ENCODE data around the gene ENKUR.

ENKUR gene

DNA sequence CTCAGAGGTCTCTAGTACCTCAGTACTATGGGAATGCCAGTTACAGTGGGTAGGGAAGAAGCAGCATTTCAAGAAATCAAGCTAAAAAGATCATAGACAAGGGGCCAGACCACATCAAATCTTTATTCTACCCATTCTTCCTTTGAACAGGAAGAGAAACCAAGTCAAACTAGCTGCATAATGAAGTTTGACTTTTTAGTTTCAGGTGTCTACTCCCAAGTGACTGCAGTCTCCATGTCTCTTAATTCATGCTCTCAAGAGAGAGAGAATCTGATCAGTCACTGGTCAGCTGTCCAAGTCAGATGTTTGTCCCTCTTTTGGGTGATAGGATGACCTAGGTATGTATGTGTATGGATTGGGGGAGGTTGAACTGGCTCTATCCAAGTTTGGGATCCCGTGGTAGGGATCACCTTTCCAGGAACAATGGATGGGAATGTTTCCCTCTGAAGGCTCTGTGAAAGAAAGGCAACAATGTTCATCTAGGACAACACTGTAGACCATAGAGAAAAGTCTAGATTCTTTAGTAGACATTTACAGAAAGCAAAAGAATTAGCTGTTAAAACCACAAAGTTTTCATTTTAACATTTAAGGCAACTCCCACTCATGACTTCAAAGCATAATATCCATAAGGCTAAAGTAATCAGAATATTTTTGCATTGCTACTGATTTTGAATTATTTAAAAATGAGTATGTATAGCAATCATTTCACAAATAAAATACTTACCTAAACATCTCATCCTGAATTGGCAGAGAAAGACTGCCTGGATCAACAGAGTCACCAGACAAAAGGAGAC, 33.4 kb downstream of the ENKUR start:
- TF ChIP-seq, protein P1, sequence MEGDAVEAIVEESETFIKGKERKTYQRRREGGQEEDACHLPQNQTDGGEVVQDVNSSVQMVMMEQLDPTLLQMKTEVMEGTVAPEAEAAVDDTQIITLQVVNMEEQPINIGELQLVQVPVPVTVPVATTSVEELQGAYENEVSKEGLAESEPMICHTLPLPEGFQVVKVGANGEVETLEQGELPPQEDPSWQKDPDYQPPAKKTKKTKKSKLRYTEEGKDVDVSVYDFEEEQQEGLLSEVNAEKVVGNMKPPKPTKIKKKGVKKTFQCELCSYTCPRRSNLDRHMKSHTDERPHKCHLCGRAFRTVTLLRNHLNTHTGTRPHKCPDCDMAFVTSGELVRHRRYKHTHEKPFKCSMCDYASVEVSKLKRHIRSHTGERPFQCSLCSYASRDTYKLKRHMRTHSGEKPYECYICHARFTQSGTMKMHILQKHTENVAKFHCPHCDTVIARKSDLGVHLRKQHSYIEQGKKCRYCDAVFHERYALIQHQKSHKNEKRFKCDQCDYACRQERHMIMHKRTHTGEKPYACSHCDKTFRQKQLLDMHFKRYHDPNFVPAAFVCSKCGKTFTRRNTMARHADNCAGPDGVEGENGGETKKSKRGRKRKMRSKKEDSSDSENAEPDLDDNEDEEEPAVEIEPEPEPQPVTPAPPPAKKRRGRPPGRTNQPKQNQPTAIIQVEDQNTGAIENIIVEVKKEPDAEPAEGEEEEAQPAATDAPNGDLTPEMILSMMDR (IDR thresholded peaks at IDR 0.05; ENCODE audit: insufficient read depth, low read depth, low read length, missing control alignments), result no peak
- peak; percentile 38 for DNase-seq (ENCODE audit: low read depth)

DNA sequence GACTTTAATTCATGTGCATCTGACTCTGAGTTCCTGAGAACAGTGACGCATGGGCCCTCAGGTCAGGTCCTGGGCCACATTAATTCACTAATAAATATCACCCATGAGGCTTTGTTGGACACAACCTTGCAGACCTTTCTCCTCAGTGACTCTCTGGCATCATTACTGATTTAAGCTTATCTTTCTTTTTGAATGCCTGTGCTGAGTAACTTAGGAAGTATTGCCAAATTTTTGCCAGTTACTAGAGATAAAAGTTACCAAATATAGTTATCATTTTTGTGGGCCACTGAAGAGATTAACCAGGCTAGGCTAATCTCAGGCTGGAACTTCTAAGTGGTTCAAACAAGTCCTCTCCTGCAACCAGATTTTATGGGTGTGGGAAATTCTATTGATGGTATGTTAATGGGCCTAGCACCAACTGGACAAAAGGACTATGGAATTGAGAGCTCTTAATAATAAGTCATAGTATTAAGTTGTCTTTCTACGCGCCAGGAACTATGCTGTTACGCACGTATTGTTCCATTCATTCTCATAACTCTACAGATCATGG, 34.7 kb downstream of the ENKUR start:
- no peak for DNase-seq (ENCODE audit: low read depth)
- TF ChIP-seq, protein P1 (IDR thresholded peaks at IDR 0.05; ENCODE audit: insufficient read depth, low read depth, low read length, missing control alignments), result no peak
- H3K4me3 ChIP-seq (ENCODE audit: low read depth, low read length), result no peak overlapping the region

More for the DNA sequence above, 33.4 kb downstream of the ENKUR start:
- H3K4me3 ChIP-seq (ENCODE audit: low read depth, low read length), result no peak overlapping the region

DNA sequence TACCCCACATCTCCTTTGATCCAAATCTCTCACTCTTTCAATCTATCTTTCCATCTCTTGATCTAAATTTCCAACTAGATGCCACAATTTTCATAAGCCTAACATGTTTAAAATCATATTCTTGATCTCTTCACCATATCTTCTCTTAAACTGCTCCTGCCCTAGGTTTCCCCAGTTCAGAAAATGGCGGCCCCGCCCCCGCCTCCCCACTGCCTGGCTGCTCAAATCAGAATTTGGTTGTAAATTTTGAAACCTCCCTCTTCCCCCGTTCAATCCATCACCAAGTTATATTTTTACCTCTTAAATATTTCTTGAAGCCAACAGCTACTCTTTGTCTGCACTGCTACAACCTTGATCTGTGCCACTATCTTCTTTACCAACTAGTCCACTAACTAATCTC, 36.3 kb downstream of the ENKUR start:
- DNase-seq (ENCODE audit: low read depth), result no peak
- TF ChIP-seq, protein P1 (IDR thresholded peaks at IDR 0.05; ENCODE audit: insufficient read depth, low read depth, low read length, missing control alignments), result no peak
- no peak overlapping the region for H3K4me3 ChIP-seq (ENCODE audit: low read depth, low read length)

DNA sequence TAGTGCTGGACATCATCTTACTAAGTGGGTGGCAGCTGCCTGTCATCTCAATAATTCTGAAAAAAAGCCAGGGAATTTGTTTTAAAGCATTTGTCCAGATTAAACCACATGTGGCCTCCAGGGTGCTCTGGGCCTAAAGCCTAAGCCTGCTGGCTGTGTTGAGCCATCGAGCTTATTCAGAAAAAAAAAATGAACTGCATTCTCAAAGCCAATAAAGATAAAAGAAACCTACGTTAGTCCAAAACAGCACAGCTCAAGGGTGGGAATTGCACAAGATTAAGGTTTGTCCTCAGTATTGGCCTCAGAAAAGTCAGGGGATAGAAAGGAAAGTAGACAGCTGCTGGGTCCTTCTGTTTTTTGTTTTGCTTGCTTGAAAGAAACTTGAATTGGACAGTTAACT, 41.0 kb downstream of the ENKUR start:
- H3K4me3 ChIP-seq (ENCODE audit: low read depth, low read length), result no peak overlapping the region
- DNase-seq (ENCODE audit: low read depth), result no peak
- TF ChIP-seq, protein P1 (IDR thresholded peaks at IDR 0.05; ENCODE audit: insufficient read depth, low read depth, low read length, missing control alignments), result no peak

DNA sequence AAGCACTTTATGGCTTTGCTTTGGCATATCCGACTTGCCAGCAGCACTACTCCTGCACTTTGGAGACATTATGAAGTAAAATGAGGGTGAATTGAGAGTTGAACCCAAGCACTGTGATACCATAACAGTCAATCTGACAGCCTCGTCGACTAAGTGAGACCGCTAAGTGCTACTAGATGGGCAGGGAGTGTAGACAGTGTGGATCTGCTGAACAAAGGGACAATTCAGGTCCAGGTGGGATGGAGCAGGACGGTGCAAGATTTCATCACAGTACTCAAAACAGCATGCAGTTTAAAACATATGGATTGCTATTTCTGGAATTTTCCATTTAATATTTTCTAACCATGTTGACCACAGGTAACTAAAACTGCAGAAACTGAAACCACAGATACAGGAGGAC, 42.8 kb downstream of the ENKUR start:
- H3K4me3 ChIP-seq (ENCODE audit: low read depth, low read length), result no peak overlapping the region
- DNase-seq (ENCODE audit: low read depth), result no peak
- TF ChIP-seq, protein P1 (IDR thresholded peaks at IDR 0.05; ENCODE audit: insufficient read depth, low read depth, low read length, missing control alignments), result no peak

DNA sequence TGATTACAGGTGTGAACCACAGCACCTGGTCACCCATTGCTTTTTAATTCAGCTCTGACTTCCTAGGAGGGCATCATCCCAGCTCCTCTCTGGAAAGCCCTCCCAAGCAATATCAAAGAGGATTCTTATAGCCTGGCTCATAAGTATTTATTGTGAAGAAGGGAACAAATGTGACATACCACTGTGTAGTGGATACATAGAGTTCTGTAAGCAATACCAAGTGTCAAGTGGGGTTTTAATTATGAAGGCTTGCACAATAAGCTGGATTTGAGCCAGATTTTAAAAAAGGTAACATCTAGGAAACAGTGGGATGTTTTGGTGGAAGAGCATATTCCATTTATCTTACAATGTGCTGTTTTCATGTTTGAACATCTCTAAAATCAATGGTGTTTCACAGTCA, 44.6 kb downstream of the ENKUR start:
- TF ChIP-seq, protein P1 (IDR thresholded peaks at IDR 0.05; ENCODE audit: insufficient read depth, low read depth, low read length, missing control alignments), result no peak
- no peak overlapping the region for H3K4me3 ChIP-seq (ENCODE audit: low read depth, low read length)
- no peak for DNase-seq (ENCODE audit: low read depth)

All from GM12865 (cell line).